ENCODE results near the gene IGFBP7. TPM values are rescaled to one million over a fixed set of nuclear protein-coding genes. Genes with fewer than 3 reads are reported as not detected.

Gene IGFBP7
- total RNA-seq, 1 experiment from 2014 or later, result not detected

DNA sequence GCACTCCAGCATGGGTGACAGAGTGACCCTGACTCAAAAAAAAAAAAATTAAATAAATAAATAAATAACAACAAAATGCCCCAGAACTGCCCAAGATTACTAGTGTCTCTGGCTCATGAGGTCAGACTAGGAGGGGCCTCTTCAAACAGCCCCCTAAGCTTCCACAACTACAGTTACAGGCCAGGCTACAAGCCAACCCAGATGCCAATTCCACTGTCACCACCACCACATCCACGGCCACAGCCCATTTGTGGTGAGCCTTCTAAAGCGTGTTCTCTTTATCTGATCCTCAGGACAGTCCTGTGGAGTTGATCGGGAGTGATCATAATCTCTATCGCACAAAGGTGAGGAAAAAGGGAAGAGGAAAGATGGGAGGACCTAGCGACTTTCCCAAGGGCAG is 36.6 kb downstream of the IGFBP7 start:
- TF ChIP-seq, protein P1, sequence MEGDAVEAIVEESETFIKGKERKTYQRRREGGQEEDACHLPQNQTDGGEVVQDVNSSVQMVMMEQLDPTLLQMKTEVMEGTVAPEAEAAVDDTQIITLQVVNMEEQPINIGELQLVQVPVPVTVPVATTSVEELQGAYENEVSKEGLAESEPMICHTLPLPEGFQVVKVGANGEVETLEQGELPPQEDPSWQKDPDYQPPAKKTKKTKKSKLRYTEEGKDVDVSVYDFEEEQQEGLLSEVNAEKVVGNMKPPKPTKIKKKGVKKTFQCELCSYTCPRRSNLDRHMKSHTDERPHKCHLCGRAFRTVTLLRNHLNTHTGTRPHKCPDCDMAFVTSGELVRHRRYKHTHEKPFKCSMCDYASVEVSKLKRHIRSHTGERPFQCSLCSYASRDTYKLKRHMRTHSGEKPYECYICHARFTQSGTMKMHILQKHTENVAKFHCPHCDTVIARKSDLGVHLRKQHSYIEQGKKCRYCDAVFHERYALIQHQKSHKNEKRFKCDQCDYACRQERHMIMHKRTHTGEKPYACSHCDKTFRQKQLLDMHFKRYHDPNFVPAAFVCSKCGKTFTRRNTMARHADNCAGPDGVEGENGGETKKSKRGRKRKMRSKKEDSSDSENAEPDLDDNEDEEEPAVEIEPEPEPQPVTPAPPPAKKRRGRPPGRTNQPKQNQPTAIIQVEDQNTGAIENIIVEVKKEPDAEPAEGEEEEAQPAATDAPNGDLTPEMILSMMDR (conservative IDR thresholded peaks at IDR 0.05; ENCODE audit: low read depth, low read length), result no peak
- TF ChIP-seq EZH2 (IDR thresholded peaks at IDR 0.05; ENCODE audit: borderline replicate concordance, low read depth, low read length, poor library complexity, severe bottlenecking), result no peak
- ChIA-PET CTCF (no interaction called here), POLR2A (ENCODE audit: low non-redundant PET) (no interaction called here)
- H3K27me3 ChIP-seq (replicated peaks; ENCODE audit: insufficient read depth, low read depth, low read length, poor library complexity), result no peaks in the 10 kb centered on the region
- H3K36me3 ChIP-seq (ENCODE audit: insufficient read depth, low read length, poor library complexity, severe bottlenecking), result no peaks in the 10 kb centered on the region
- no peak overlapping the region for H3K27ac ChIP-seq (ENCODE audit: low read depth, low read length, poor library complexity, severe bottlenecking)
- BruUV-seq (replicated peaks), result no TSS peak
- intact Hi-C loops (cut with micrococcal nuclease; ENCODE audit: unreplicated experiment), result no loop called here
- H3K9me3 ChIP-seq (ENCODE audit: low read depth, low read length, poor library complexity, severe bottlenecking), result no peaks in the 10 kb centered on the region
- DNase-seq (ENCODE audit: low spot score), result no peak
- no peaks in the 10 kb centered on the region for H3K4me1 ChIP-seq (ENCODE audit: insufficient read depth, low read length, poor library complexity, severe bottlenecking)
- no peak overlapping the region for H3K4me3 ChIP-seq (ENCODE audit: low read depth, low read length, poor library complexity, severe bottlenecking)

DNA sequence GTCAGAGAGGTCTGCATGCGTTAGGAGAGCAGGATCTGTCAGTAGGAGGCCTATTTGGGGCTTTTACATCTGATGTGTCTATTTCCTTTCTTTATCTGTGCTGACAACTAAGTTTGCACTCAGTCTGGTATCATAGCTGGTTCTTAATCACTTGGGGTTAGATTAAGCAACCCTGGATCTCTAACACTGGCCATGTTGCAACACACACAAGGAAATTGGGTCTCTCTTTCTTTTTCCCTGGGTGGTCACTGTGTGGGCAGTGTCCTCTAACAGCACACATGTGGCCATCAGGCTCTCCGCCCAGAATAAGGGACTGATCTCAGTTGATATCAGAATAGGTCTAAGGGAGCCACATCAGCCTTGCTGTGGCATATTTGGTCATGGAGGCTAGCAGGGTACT is 38.9 kb downstream of the IGFBP7 start:
- no TSS peak for BruUV-seq (replicated peaks)
- ChIA-PET POLR2A (ENCODE audit: low non-redundant PET) (no interaction called here), CTCF (no interaction called here)
- no peaks in the 10 kb centered on the region for H3K4me1 ChIP-seq (ENCODE audit: insufficient read depth, low read length, poor library complexity, severe bottlenecking)
- intact Hi-C loops (cut with micrococcal nuclease; ENCODE audit: unreplicated experiment), result no loop called here
- no peaks in the 10 kb centered on the region for H3K9me3 ChIP-seq (ENCODE audit: low read depth, low read length, poor library complexity, severe bottlenecking)
- H3K4me3 ChIP-seq (ENCODE audit: low read depth, low read length, poor library complexity, severe bottlenecking), result no peak overlapping the region
- no peak for DNase-seq (ENCODE audit: low spot score)
- H3K27ac ChIP-seq (ENCODE audit: low read depth, low read length, poor library complexity, severe bottlenecking), result no peak overlapping the region
- H3K27me3 ChIP-seq (replicated peaks; ENCODE audit: insufficient read depth, low read depth, low read length, poor library complexity), result no peaks in the 10 kb centered on the region
- no peak for TF ChIP-seq EZH2 (IDR thresholded peaks at IDR 0.05; ENCODE audit: borderline replicate concordance, low read depth, low read length, poor library complexity, severe bottlenecking)
- TF ChIP-seq, protein P1 (conservative IDR thresholded peaks at IDR 0.05; ENCODE audit: low read depth, low read length), result no peak
- no peaks in the 10 kb centered on the region for H3K36me3 ChIP-seq (ENCODE audit: insufficient read depth, low read length, poor library complexity, severe bottlenecking)

DNA sequence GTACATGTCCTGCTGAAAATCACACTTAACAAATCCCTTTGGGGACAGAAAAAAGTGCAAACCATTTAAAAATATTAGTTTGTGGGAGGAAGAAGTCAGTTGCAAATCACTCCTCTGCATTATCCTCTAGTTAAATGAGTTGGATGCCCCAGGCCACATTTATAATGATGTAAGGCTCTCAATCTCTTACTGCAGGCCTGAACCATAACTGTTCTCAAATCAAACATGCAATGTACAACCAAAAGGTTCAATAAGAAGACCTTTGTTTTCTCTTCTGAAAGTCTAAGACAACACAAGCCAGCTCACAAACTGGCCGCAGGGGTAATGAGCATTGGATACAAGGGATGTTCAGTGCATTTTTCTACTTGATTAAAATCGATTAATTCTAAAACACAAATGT is 39.7 kb downstream of the IGFBP7 start:
- H3K36me3 ChIP-seq (ENCODE audit: insufficient read depth, low read length, poor library complexity, severe bottlenecking), result no peaks in the 10 kb centered on the region
- BruUV-seq (replicated peaks), result no TSS peak

More for the DNA sequence above, 39.7 kb downstream of the IGFBP7 start:
- H3K27ac ChIP-seq (ENCODE audit: low read depth, low read length, poor library complexity, severe bottlenecking), result no peak overlapping the region
- no peak overlapping the region for H3K4me3 ChIP-seq (ENCODE audit: low read depth, low read length, poor library complexity, severe bottlenecking)
- H3K27me3 ChIP-seq (replicated peaks; ENCODE audit: insufficient read depth, low read depth, low read length, poor library complexity), result no peaks in the 10 kb centered on the region
- DNase-seq (ENCODE audit: low spot score), result no peak
- intact Hi-C loops (cut with micrococcal nuclease; ENCODE audit: unreplicated experiment), result no loop called here
- POLR2A ChIA-PET (ENCODE audit: low non-redundant PET), result no interaction called here
- CTCF ChIA-PET, result no interaction called here
- H3K9me3 ChIP-seq (ENCODE audit: low read depth, low read length, poor library complexity, severe bottlenecking), result no peaks in the 10 kb centered on the region
- TF ChIP-seq, protein P1 (conservative IDR thresholded peaks at IDR 0.05; ENCODE audit: low read depth, low read length), result no peak
- no peak for TF ChIP-seq EZH2 (IDR thresholded peaks at IDR 0.05; ENCODE audit: borderline replicate concordance, low read depth, low read length, poor library complexity, severe bottlenecking)
- H3K4me1 ChIP-seq (ENCODE audit: insufficient read depth, low read length, poor library complexity, severe bottlenecking), result no peaks in the 10 kb centered on the region

Data from A673 (cell line).